ENCODE results near the gene CENPN. TPM values are rescaled to one million over a fixed set of nuclear protein-coding genes. Genes with fewer than 3 reads are reported as not detected.

Gene CENPN
- total and polyA plus RNA-seq, 2 of the 13 experiments (the other 11 are each of a cell fraction or from before 2014, with no cell fraction given), result 29.7 to 129 TPM

DNA sequence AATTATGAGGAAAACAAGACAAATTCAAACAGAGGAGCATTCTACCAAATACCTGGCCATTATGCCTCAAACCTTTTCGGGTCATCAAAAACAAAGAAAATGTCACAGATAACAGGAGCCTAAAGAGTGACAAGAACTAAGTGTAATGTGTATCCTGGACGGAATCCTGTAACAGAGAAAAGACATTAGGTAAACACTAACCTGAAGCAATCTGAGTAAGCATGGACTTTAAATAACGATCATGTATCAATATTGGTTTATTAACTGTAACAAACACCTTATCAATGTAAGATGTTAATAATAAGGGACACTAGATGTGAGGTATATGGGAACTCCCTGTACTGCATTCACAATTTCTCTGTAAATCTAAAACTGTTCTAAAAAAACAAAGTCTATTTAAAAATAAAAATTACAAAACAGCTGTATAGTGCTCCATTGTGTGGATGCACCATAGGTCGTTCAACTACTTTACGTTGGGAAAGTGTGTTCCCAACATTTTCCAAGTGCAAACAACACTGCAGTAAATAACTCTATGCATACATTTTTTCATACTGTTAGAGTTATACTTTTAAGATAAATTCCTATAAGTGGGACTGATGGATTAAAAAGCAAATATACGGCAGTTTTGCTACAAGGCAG lies 15.1 kb upstream of the CENPN start (continued):
- TF ChIP-seq CEBPB (IDR thresholded peaks at IDR 0.05; ENCODE audit: borderline replicate concordance, low read depth, low read length) (peak; percentile 81; the same call in 1 of the 2 replicates), SALL2 (CRISPR knock-in tag; IDR thresholded peaks at IDR 0.05) (no peak), SETDB1 (CRISPR knock-in tag; IDR thresholded peaks at IDR 0.05; ENCODE audit: borderline replicate concordance) (no peak), TCF7 (IDR thresholded peaks at IDR 0.05; ENCODE audit: low read depth) (peak; percentile 39; the same call in 1 of the 2 replicates), TBX3 (IDR thresholded peaks at IDR 0.05; ENCODE audit: borderline replicate concordance) (peak; percentile 94), ZNF790 (CRISPR knock-in tag; IDR thresholded peaks at IDR 0.05; ENCODE audit: borderline replicate concordance) (no peak), GATAD2A (CRISPR knock-in tag; IDR thresholded peaks at IDR 0.05) (peak; percentile 91), KDM1A (CRISPR knock-in tag; IDR thresholded peaks at IDR 0.05) (no peak), SKI (IDR thresholded peaks at IDR 0.05; ENCODE audit: partially characterized antibody) (peak; percentile 56), ZNF615 (CRISPR knock-in tag; IDR thresholded peaks at IDR 0.05; ENCODE audit: borderline replicate concordance) (no peak), ZFP1 (CRISPR knock-in tag; IDR thresholded peaks at IDR 0.05) (0 out of 2 replicates have a peak, but pooled peaks have one; percentile 50)
- TF ChIP-seq, protein P1, sequence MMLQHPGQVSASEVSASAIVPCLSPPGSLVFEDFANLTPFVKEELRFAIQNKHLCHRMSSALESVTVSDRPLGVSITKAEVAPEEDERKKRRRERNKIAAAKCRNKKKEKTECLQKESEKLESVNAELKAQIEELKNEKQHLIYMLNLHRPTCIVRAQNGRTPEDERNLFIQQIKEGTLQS (CRISPR knock-in tag; IDR thresholded peaks at IDR 0.05), result no peak
- TF ChIP-seq, protein P2, sequence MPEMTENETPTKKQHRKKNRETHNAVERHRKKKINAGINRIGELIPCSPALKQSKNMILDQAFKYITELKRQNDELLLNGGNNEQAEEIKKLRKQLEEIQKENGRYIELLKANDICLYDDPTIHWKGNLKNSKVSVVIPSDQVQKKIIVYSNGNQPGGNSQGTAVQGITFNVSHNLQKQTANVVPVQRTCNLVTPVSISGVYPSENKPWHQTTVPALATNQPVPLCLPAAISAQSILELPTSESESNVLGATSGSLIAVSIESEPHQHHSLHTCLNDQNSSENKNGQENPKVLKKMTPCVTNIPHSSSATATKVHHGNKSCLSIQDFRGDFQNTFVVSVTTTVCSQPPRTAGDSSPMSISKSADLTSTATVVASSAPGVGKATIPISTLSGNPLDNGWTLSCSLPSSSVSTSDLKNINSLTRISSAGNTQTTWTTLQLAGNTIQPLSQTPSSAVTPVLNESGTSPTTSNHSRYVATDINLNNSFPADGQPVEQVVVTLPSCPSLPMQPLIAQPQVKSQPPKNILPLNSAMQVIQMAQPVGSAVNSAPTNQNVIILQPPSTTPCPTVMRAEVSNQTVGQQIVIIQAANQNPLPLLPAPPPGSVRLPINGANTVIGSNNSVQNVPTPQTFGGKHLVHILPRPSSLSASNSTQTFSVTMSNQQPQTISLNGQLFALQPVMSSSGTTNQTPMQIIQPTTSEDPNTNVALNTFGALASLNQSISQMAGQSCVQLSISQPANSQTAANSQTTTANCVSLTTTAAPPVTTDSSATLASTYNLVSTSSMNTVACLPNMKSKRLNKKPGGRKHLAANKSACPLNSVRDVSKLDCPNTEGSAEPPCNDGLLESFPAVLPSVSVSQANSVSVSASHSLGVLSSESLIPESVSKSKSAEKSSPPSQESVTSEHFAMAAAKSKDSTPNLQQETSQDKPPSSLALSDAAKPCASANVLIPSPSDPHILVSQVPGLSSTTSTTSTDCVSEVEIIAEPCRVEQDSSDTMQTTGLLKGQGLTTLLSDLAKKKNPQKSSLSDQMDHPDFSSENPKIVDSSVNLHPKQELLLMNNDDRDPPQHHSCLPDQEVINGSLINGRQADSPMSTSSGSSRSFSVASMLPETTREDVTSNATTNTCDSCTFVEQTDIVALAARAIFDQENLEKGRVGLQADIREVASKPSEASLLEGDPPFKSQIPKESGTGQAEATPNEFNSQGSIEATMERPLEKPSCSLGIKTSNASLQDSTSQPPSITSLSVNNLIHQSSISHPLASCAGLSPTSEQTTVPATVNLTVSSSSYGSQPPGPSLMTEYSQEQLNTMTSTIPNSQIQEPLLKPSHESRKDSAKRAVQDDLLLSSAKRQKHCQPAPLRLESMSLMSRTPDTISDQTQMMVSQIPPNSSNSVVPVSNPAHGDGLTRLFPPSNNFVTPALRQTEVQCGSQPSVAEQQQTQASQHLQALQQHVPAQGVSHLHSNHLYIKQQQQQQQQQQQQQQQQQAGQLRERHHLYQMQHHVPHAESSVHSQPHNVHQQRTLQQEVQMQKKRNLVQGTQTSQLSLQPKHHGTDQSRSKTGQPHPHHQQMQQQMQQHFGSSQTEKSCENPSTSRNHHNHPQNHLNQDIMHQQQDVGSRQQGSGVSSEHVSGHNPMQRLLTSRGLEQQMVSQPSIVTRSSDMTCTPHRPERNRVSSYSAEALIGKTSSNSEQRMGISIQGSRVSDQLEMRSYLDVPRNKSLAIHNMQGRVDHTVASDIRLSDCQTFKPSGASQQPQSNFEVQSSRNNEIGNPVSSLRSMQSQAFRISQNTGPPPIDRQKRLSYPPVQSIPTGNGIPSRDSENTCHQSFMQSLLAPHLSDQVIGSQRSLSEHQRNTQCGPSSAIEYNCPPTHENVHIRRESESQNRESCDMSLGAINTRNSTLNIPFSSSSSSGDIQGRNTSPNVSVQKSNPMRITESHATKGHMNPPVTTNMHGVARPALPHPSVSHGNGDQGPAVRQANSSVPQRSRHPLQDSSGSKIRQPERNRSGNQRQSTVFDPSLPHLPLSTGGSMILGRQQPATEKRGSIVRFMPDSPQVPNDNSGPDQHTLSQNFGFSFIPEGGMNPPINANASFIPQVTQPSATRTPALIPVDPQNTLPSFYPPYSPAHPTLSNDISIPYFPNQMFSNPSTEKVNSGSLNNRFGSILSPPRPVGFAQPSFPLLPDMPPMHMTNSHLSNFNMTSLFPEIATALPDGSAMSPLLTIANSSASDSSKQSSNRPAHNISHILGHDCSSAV (CRISPR knock-in tag; IDR thresholded peaks at IDR 0.05; ENCODE audit: borderline replicate concordance), result no peak
- TF ChIP-seq, protein P3, sequence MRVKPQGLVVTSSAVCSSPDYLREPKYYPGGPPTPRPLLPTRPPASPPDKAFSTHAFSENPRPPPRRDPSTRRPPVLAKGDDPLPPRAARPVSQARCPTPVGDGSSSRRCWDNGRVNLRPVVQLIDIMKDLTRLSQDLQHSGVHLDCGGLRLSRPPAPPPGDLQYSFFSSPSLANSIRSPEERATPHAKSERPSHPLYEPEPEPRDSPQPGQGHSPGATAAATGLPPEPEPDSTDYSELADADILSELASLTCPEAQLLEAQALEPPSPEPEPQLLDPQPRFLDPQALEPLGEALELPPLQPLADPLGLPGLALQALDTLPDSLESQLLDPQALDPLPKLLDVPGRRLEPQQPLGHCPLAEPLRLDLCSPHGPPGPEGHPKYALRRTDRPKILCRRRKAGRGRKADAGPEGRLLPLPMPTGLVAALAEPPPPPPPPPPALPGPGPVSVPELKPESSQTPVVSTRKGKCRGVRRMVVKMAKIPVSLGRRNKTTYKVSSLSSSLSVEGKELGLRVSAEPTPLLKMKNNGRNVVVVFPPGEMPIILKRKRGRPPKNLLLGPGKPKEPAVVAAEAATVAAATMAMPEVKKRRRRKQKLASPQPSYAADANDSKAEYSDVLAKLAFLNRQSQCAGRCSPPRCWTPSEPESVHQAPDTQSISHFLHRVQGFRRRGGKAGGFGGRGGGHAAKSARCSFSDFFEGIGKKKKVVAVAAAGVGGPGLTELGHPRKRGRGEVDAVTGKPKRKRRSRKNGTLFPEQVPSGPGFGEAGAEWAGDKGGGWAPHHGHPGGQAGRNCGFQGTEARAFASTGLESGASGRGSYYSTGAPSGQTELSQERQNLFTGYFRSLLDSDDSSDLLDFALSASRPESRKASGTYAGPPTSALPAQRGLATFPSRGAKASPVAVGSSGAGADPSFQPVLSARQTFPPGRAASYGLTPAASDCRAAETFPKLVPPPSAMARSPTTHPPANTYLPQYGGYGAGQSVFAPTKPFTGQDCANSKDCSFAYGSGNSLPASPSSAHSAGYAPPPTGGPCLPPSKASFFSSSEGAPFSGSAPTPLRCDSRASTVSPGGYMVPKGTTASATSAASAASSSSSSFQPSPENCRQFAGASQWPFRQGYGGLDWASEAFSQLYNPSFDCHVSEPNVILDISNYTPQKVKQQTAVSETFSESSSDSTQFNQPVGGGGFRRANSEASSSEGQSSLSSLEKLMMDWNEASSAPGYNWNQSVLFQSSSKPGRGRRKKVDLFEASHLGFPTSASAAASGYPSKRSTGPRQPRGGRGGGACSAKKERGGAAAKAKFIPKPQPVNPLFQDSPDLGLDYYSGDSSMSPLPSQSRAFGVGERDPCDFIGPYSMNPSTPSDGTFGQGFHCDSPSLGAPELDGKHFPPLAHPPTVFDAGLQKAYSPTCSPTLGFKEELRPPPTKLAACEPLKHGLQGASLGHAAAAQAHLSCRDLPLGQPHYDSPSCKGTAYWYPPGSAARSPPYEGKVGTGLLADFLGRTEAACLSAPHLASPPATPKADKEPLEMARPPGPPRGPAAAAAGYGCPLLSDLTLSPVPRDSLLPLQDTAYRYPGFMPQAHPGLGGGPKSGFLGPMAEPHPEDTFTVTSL (CRISPR knock-in tag; IDR thresholded peaks at IDR 0.05; ENCODE audit: borderline replicate concordance), result peak; percentile 48; the same call in 1 of the 2 replicates

All from HepG2 (cell line).